Activated CD8-positive, alpha-beta memory T cell treated with anti-CD3 and anti-CD28 coated beads, Interleukin-2, amount 10 ng/mL, durations not matched to agents 7 days and 5 days (primary cell): ENCODE measurements around the gene MINAR2. TPM values are rescaled to one million over a fixed set of nuclear protein-coding genes. Genes with fewer than 3 reads are reported as not detected.

ENCODE experiments used
- ATAC-seq: fragments of 150-1000 bp; cut with Tn5 transposase; one replicate; pipeline ENCODE4 v1.10.0; 2021; ENCODE audit warnings: moderate library complexity
- CTCF ChIA-PET: fragments of 350-600 bp; sonication (Branson Sonifier 250); formaldehyde crosslinking; loops from one replicate; lab custom pipeline; 2021; ENCODE audit warnings: antibody characterized with exemption; lab: Charles Lee
- DNase-seq: peaks from one replicate; pipeline ENCODE4 v3.0.0-alpha.2; 2020
- H3K27ac Mint-ChIP-seq: one replicate; pipeline ENCODE4 v1.8.0; 2021; ENCODE audit warnings: mild to moderate bottlenecking, mixed read lengths
- H3K27me3 Mint-ChIP-seq: one replicate; pipeline ENCODE4 v1.8.0; 2021; ENCODE audit warnings: mixed read lengths
- H3K36me3 Mint-ChIP-seq: one replicate; pipeline ENCODE4 v1.8.0; 2021; ENCODE audit warnings: mild to moderate bottlenecking, mixed read lengths
- H3K4me1 Mint-ChIP-seq: one replicate; pipeline ENCODE4 v1.8.0; 2021; ENCODE audit warnings: mixed read lengths
- H3K4me3 Mint-ChIP-seq: one replicate; pipeline ENCODE4 v1.8.0; 2021; ENCODE audit warnings: mild to moderate bottlenecking, moderate library complexity, mixed read lengths
- H3K9me3 Mint-ChIP-seq: one replicate; pipeline ENCODE4 v1.8.0; 2022; ENCODE audit warnings: low read depth, mixed read lengths
- total RNA-seq, 2 experiments: library from RNA; stranded (reverse); gene quantifications; one replicate each; pipeline ENCODE4 v1.2.3, GENCODE V29; 2021

MINAR2 gene
- total RNA-seq = not detected

- peaks cover 17% of the 10 kb centered on the region for H3K27me3 Mint-ChIP-seq
- ATAC-seq (no peak), DNase-seq (no peak)
Observed at GRCh38 chr5:129747572-129748407, at the start of gene MINAR2. MINAR2 (plus strand) TSS chr5:129748094; CDS start chr5:129748191, 97 bp downstream.

GRCh38 chr5:129698661-129699060 is 49.2 kb upstream of the MINAR2 start:
- DNase-seq (no peak), ATAC-seq (no peak)
- Mint-ChIP-seq H3K27ac (no peak overlapping the region), H3K9me3 (no peaks in the 10 kb centered on the region), H3K4me1 (no peaks in the 10 kb centered on the region), H3K27me3 (no peaks in the 10 kb centered on the region), H3K4me3 (no peak overlapping the region), H3K36me3 (no peaks in the 10 kb centered on the region)
- CTCF ChIA-PET = no interaction called here

More at GRCh38 chr5:129747572-129748407, at the start of gene MINAR2:
- no peaks in the 10 kb centered on the region for H3K4me1 Mint-ChIP-seq
- no peaks in the 10 kb centered on the region for H3K9me3 Mint-ChIP-seq
- H3K36me3 Mint-ChIP-seq = no peaks in the 10 kb centered on the region
- no peak within 1 kb of the TSS for H3K27ac Mint-ChIP-seq
- H3K4me3 Mint-ChIP-seq = no peak within 1 kb of the TSS
- CTCF ChIA-PET = no interaction called here

- Mint-ChIP-seq H3K27me3 (no peaks in the 10 kb centered on the region), H3K4me3 (no peak overlapping the region), H3K4me1 (no peaks in the 10 kb centered on the region), H3K27ac (no peak overlapping the region), H3K9me3 (no peaks in the 10 kb centered on the region), H3K36me3 (no peaks in the 10 kb centered on the region)
- DNase-seq = no peak
- CTCF ChIA-PET = no interaction called here
- ATAC-seq = no peak
Observed at GRCh38 chr5:129716235-129716634, 31.7 kb upstream of the MINAR2 start.

GRCh38 chr5:129716651-129717050 is 31.2 kb upstream of the MINAR2 start:
- ATAC-seq (no peak), DNase-seq (no peak)
- Mint-ChIP-seq H3K4me3 (no peak overlapping the region), H3K27me3 (no peaks in the 10 kb centered on the region), H3K4me1 (no peaks in the 10 kb centered on the region), H3K27ac (no peak overlapping the region), H3K9me3 (no peaks in the 10 kb centered on the region), H3K36me3 (no peaks in the 10 kb centered on the region)
- CTCF ChIA-PET = no interaction called here

GRCh38 chr5:129717751-129718310 is 30.1 kb upstream of the MINAR2 start:
- Mint-ChIP-seq H3K36me3 (no peaks in the 10 kb centered on the region), H3K27ac (no peak overlapping the region), H3K9me3 (no peaks in the 10 kb centered on the region), H3K4me3 (no peak overlapping the region), H3K4me1 (no peaks in the 10 kb centered on the region), H3K27me3 (no peaks in the 10 kb centered on the region)
- CTCF ChIA-PET = no interaction called here
- ATAC-seq = no peak
- no peak for DNase-seq

GRCh38 chr5:129718471-129719090 is 29.3 kb upstream of the MINAR2 start:
- H3K36me3 Mint-ChIP-seq = no peaks in the 10 kb centered on the region
- H3K27ac Mint-ChIP-seq = no peak overlapping the region
- no peaks in the 10 kb centered on the region for H3K9me3 Mint-ChIP-seq
- no peaks in the 10 kb centered on the region for H3K4me1 Mint-ChIP-seq
- H3K27me3 Mint-ChIP-seq = no peaks in the 10 kb centered on the region
- ATAC-seq = no peak
- H3K4me3 Mint-ChIP-seq = no peak overlapping the region
- no peak for DNase-seq
- CTCF ChIA-PET = no interaction called here

GRCh38 chr5:129724222-129724621 is 23.7 kb upstream of the MINAR2 start:
- no peak overlapping the region for H3K4me3 Mint-ChIP-seq
- H3K4me1 Mint-ChIP-seq = no peaks in the 10 kb centered on the region
- ATAC-seq = no peak
- no peaks in the 10 kb centered on the region for H3K27me3 Mint-ChIP-seq
- no peaks in the 10 kb centered on the region for H3K36me3 Mint-ChIP-seq
- CTCF ChIA-PET = no interaction called here
- no peaks in the 10 kb centered on the region for H3K9me3 Mint-ChIP-seq
- no peak overlapping the region for H3K27ac Mint-ChIP-seq
- no peak for DNase-seq

GRCh38 chr5:129724647-129725046 is 23.2 kb upstream of the MINAR2 start:
- Mint-ChIP-seq H3K27ac (no peak overlapping the region), H3K27me3 (no peaks in the 10 kb centered on the region), H3K9me3 (no peaks in the 10 kb centered on the region), H3K36me3 (no peaks in the 10 kb centered on the region), H3K4me3 (no peak overlapping the region), H3K4me1 (no peaks in the 10 kb centered on the region)
- DNase-seq (no peak), ATAC-seq (no peak)
- CTCF ChIA-PET = no interaction called here

- Mint-ChIP-seq H3K4me1 (no peaks in the 10 kb centered on the region), H3K4me3 (no peak overlapping the region), H3K36me3 (no peaks in the 10 kb centered on the region), H3K27me3 (peaks cover 7% of the 10 kb centered on the region), H3K27ac (no peak overlapping the region), H3K9me3 (no peaks in the 10 kb centered on the region)
- ATAC-seq (no peak), DNase-seq (no peak)
- CTCF ChIA-PET = no interaction called here
Observed at GRCh38 chr5:129739773-129740172, 8.1 kb upstream of the MINAR2 start.

- DNase-seq (no peak), ATAC-seq (no peak)
- CTCF ChIA-PET = interaction anchor here (1.3 kb wide), 1 partner anchor 25 kb away, joined by 3 read pairs; no protein-coding TSS in a partner anchor
- Mint-ChIP-seq H3K27ac (no peak overlapping the region), H3K27me3 (peaks cover 10% of the 10 kb centered on the region), H3K9me3 (no peaks in the 10 kb centered on the region), H3K4me1 (no peaks in the 10 kb centered on the region), H3K4me3 (no peak overlapping the region), H3K36me3 (no peaks in the 10 kb centered on the region)
Observed at GRCh38 chr5:129743541-129744187, 4.2 kb upstream of the MINAR2 start.

GRCh38 chr5:129745997-129746396 is 1.9 kb upstream of the MINAR2 start:
- H3K4me3 Mint-ChIP-seq = no peak overlapping the region
- H3K36me3 Mint-ChIP-seq = no peaks in the 10 kb centered on the region
- ATAC-seq = no peak
- no peaks in the 10 kb centered on the region for H3K9me3 Mint-ChIP-seq
- CTCF ChIA-PET = no interaction called here
- DNase-seq = no peak
- H3K27ac Mint-ChIP-seq = no peak overlapping the region
- no peaks in the 10 kb centered on the region for H3K4me1 Mint-ChIP-seq
- peaks cover 10% of the 10 kb centered on the region for H3K27me3 Mint-ChIP-seq

GRCh38 chr5:129746876-129747275 is 1.0 kb upstream of the MINAR2 start:
- H3K36me3 Mint-ChIP-seq = no peaks in the 10 kb centered on the region
- CTCF ChIA-PET = no interaction called here
- H3K27me3 Mint-ChIP-seq = peaks cover 13% of the 10 kb centered on the region
- no peak overlapping the region for H3K27ac Mint-ChIP-seq
- no peak overlapping the region for H3K4me3 Mint-ChIP-seq
- no peak for DNase-seq
- H3K9me3 Mint-ChIP-seq = no peaks in the 10 kb centered on the region
- ATAC-seq = no peak
- no peaks in the 10 kb centered on the region for H3K4me1 Mint-ChIP-seq

- no peaks in the 10 kb centered on the region for H3K9me3 Mint-ChIP-seq
- H3K4me1 Mint-ChIP-seq = no peaks in the 10 kb centered on the region
- peaks cover 11% of the 10 kb centered on the region for H3K27me3 Mint-ChIP-seq
- H3K4me3 Mint-ChIP-seq = no peak overlapping the region
- CTCF ChIA-PET = no interaction called here
- ATAC-seq (no peak), DNase-seq (no peak)
- H3K27ac Mint-ChIP-seq = no peak overlapping the region
- H3K36me3 Mint-ChIP-seq = no peaks in the 10 kb centered on the region
Observed at GRCh38 chr5:129748913-129749880, 1.3 kb downstream of the MINAR2 start.
